Measurements from ENCODE around the gene LOXL1. TPM values are rescaled to one million over a fixed set of nuclear protein-coding genes. Genes with fewer than 3 reads are reported as not detected.

The LOXL1 gene
- total and polyA plus RNA-seq, 9 of the 15 experiments (the other 6 are each of a cell fraction or from before 2014, with no cell fraction given): 0.14 TPM; not detected in 8

DNA sequence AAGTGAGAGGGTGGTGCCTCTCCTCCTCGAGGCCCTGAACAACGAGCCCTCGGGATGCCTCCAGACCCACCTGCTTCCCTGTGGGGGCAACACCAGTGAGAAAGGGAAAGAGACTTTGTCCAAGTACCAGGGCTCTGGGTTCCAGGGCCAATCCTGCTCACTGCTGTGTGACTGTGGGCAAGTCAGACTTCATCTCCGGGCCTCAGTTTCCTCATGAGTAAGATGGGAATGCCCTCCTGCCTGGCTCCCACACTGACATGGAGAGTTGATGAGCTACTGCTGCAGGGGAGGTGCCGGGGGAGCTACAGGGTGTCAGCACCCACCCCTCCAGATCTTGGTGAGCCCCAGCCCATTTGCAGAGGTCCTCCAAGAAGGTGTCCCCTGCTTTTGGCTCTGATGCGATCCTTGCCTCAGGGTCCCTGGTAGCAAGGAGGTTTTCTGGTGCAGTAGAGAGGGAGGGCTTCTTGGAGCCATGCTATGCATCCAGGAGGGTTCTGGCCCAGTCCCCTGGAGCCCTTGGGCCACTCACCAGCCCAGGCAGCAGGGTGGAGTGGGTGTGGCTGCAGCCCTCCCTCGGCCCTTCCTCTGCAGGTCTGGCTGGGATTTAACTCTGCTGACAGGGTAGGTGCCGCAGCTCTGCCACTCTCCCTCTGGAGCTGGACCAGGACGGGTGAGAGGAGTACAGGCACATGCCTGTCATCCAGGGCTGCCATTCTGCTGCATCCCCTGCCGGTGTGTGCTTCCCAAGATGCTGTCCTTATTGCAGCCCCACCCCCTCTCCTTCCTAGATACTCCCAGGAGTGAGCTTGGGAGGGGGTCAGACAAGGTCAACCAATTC is 26.9 kb downstream of the LOXL1 start:
- no TSS peak for BruUV-seq (replicated peaks)
- Histone ChIP-seq H3K79me2 (ENCODE audit: control insufficient read depth, insufficient read depth, low read length) (no peaks in the 10 kb centered on the region), H3K9ac (ENCODE audit: insufficient read depth in 1 of 2, low read depth in 2 of 2, low read length in 2 of 2) (no peak overlapping the region), H3K9me1 (ENCODE audit: control insufficient read depth, insufficient read depth, low read length) (peaks cover 2% of the 10 kb centered on the region), H3K4me2 (ENCODE audit: insufficient read depth, low read length) (no peak overlapping the region), H3K36me3 (ENCODE audit: control insufficient read depth, insufficient read depth, low read length) (no peaks in the 10 kb centered on the region), H3K4me3 (no peak overlapping the region), H4K20me1 (replicated peaks; ENCODE audit: control insufficient read depth, insufficient read depth, low read length) (peaks cover 12% of the 10 kb centered on the region; the same call in 1 of the 2 replicates), H3K27ac (ENCODE audit: extremely low read depth, low read depth, low read length) (no peak overlapping the region), H3K9me3 (replicated peaks; ENCODE audit: control insufficient read depth, insufficient read depth, low read depth, low read length) (no peaks in the 10 kb centered on the region), H3K27me3 (ENCODE audit: control insufficient read depth in 2 of 2, insufficient read depth in 2 of 2, low read length in 2 of 2) (peaks cover 5 to 63% of the 10 kb centered on the region in 2 experiments; a peak in 4 of 5 replicates), H3K4me1 (replicated peaks in 1 of 2; ENCODE audit: control insufficient read depth in 2 of 2, insufficient read depth in 2 of 2, low read length in 2 of 2) (peaks cover 0 to 23% of the 10 kb centered on the region in 2 experiments; a peak in 1 of 5 replicates), H2AFZ (ENCODE audit: low read depth, low read length) (no peak overlapping the region)
- intact Hi-C loops (cut with micrococcal nuclease): loop anchor here (5.0 kb wide), 1 partner anchor 369 kb away; no protein-coding TSS in a partner anchor
- ChIA-PET CTCF (ENCODE audit: low intra/inter-chr PET ratio) (no interaction called here), POLR2A (interaction anchor here (0.7 kb wide), 2 partner anchors 10 to 17 kb away, joined by 3 read pairs; no protein-coding TSS in a partner anchor)
- FAIRE-seq: no peak
- WGBS (ENCODE audit: insufficient coverage, low coverage, missing lambda C conversion rate): 6% methylated on average over 10 of the region's 10 CpGs
- TF ChIP-seq ZNF282 (CRISPR knock-in tag; IDR thresholded peaks at IDR 0.05) (no peak), ZNF780A (CRISPR knock-in tag; IDR thresholded peaks at IDR 0.05) (no peak), TCF7L2 (IDR thresholded peaks at IDR 0.05; ENCODE audit: low read depth, low read length) (no peak), MYBL2 (IDR thresholded peaks at IDR 0.05; ENCODE audit: low read depth) (no peak), MYBL2 (CRISPR knock-in tag; IDR thresholded peaks at IDR 0.05; ENCODE audit: borderline replicate concordance) (no peak), NEUROD1 (IDR thresholded peaks at IDR 0.05; ENCODE audit: borderline replicate concordance, low read depth, low read length, partially characterized antibody) (no peak), PHB2 (IDR thresholded peaks at IDR 0.05; ENCODE audit: low read depth) (no peak), BCL6 (CRISPR knock-in tag; IDR thresholded peaks at IDR 0.05) (no peak), PHB (CRISPR knock-in tag; IDR thresholded peaks at IDR 0.05) (no peak), HMGN3 (IDR thresholded peaks at IDR 0.05; ENCODE audit: borderline replicate concordance, extremely low read depth, insufficient read length, low read depth, low read length) (no peak), RBBP5 (IDR thresholded peaks at IDR 0.05; ENCODE audit: borderline replicate concordance, insufficient read depth, low read length, poor library complexity, severe bottlenecking) (no peak), KAT8 (IDR thresholded peaks at IDR 0.05; ENCODE audit: low read depth) (no peak), FOXK1 (CRISPR knock-in tag; IDR thresholded peaks at IDR 0.05; ENCODE audit: borderline replicate concordance) (no peak), CHD4 (IDR thresholded peaks at IDR 0.05; ENCODE audit: insufficient read depth, insufficient replicate concordance, low read depth, low read length, poor library complexity, severe bottlenecking) (no peak), ELF2 (CRISPR knock-in tag; IDR thresholded peaks at IDR 0.05) (no peak), HDAC1 (IDR thresholded peaks at IDR 0.05) (no peak)
- TF ChIP-seq, protein P1, sequence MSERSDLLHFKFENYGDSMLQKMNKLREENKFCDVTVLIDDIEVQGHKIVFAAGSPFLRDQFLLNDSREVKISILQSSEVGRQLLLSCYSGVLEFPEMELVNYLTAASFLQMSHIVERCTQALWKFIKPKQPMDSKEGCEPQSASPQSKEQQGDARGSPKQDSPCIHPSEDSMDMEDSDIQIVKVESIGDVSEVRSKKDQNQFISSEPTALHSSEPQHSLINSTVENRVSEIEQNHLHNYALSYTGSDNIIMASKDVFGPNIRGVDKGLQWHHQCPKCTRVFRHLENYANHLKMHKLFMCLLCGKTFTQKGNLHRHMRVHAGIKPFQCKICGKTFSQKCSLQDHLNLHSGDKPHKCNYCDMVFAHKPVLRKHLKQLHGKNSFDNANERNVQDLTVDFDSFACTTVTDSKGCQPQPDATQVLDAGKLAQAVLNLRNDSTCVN (CRISPR knock-in tag; IDR thresholded peaks at IDR 0.05): no peak
- TF ChIP-seq, protein P2, sequence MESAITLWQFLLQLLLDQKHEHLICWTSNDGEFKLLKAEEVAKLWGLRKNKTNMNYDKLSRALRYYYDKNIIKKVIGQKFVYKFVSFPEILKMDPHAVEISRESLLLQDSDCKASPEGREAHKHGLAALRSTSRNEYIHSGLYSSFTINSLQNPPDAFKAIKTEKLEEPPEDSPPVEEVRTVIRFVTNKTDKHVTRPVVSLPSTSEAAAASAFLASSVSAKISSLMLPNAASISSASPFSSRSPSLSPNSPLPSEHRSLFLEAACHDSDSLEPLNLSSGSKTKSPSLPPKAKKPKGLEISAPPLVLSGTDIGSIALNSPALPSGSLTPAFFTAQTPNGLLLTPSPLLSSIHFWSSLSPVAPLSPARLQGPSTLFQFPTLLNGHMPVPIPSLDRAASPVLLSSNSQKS (CRISPR knock-in tag; IDR thresholded peaks at IDR 0.05): no peak
- in situ Hi-C loops (cut with MboI): loop anchor here (10.0 to 25.0 kb wide), 2 partner anchors 372 to 1334 kb away; partner anchors contain the start of gene GOLGA6D
- ATAC-seq: no peak
- no peak for DNase-seq (ENCODE audit: extremely low read depth in 1 of 4, low spot score in 3 of 4)

Data from K562 (cell line).